ENCODE results near the gene C1S. TPM values are rescaled to one million over a fixed set of nuclear protein-coding genes. Genes with fewer than 3 reads are reported as not detected.
"Not testable (repeated sequence)": the region's sequence is repeated elsewhere in the genome, so short reads cannot be mapped to it uniquely, and the experiment has no call there.

C1S gene
- total and polyA plus RNA-seq, 9 of the 15 experiments (the other 6 are each of a cell fraction or from before 2014, with no cell fraction given) = 0.08 to 0.84 (median 0.27) TPM

- CTCF ChIA-PET (ENCODE audit: low intra/inter-chr PET ratio); in situ Hi-C loops (cut with MboI); H3K9me1 ChIP-seq (ENCODE audit: control insufficient read depth, insufficient read depth, low read length); H3K9me3 ChIP-seq (replicated peaks; ENCODE audit: control insufficient read depth, insufficient read depth, low read depth, low read length); H4K20me1 ChIP-seq (replicated peaks; ENCODE audit: control insufficient read depth, insufficient read depth, low read length); H3K79me2 ChIP-seq (ENCODE audit: control insufficient read depth, insufficient read depth, low read length); BruUV-seq (replicated peaks); H3K27me3 ChIP-seq (ENCODE audit: control insufficient read depth in 2 of 2, insufficient read depth in 2 of 2, low read length in 2 of 2); H3K9ac ChIP-seq (ENCODE audit: insufficient read depth in 1 of 2, low read depth in 2 of 2, low read length in 2 of 2); FAIRE-seq; ATAC-seq; H2AFZ ChIP-seq (ENCODE audit: low read depth, low read length); H3K27ac ChIP-seq (ENCODE audit: extremely low read depth, low read depth, low read length); H3K36me3 ChIP-seq (ENCODE audit: control insufficient read depth, insufficient read depth, low read length); H3K4me3 ChIP-seq; DNase-seq (ENCODE audit: extremely low read depth in 1 of 4, low spot score in 3 of 4); intact Hi-C loops (cut with micrococcal nuclease); H3K4me2 ChIP-seq (ENCODE audit: insufficient read depth, low read length): not testable (repeated sequence)
- H3K4me1 ChIP-seq (replicated peaks in 1 of 2; ENCODE audit: control insufficient read depth in 2 of 2, insufficient read depth in 2 of 2, low read length in 2 of 2) = peaks cover 8 to 18% of the 10 kb centered on the region in 2 experiments; a peak in 3 of 5 replicates
- POLR2A ChIA-PET = interaction anchor here (1.2 kb wide), 1 partner anchor 15 kb away, joined by 3 read pairs; no protein-coding TSS in a partner anchor
- 48% methylated on average over 2 of the region's 2 CpGs for WGBS (ENCODE audit: insufficient coverage, low coverage, missing lambda C conversion rate)
These were observed 4.8 kb upstream of the C1S start for GRCh38 chr12:7055736-7056135.

- FAIRE-seq = peak; percentile 66
- intact Hi-C loops (cut with micrococcal nuclease) (no loop called here), in situ Hi-C loops (cut with MboI) (no loop called here)
- CTCF ChIA-PET (ENCODE audit: low intra/inter-chr PET ratio) = no interaction called here
- Histone ChIP-seq H3K4me3 (no peak overlapping the region), H3K9ac (ENCODE audit: insufficient read depth in 1 of 2, low read depth in 2 of 2, low read length in 2 of 2) (peak overlapping the region in 1 of 2 experiments; percentile 38; a peak in 1 of 4 replicates), H3K27me3 (ENCODE audit: control insufficient read depth in 2 of 2, insufficient read depth in 2 of 2, low read length in 2 of 2) (no peaks in the 10 kb centered on the region), H4K20me1 (replicated peaks; ENCODE audit: control insufficient read depth, insufficient read depth, low read length) (no peaks in the 10 kb centered on the region), H3K9me1 (ENCODE audit: control insufficient read depth, insufficient read depth, low read length) (no peaks in the 10 kb centered on the region), H3K4me1 (replicated peaks in 1 of 2; ENCODE audit: control insufficient read depth in 2 of 2, insufficient read depth in 2 of 2, low read length in 2 of 2) (peaks cover 11 to 18% of the 10 kb centered on the region in 2 experiments; a peak in 3 of 5 replicates), H3K4me2 (ENCODE audit: insufficient read depth, low read length) (peak overlapping the region; percentile 32; the same call in 1 of the 2 replicates), H3K27ac (ENCODE audit: extremely low read depth, low read depth, low read length) (no peak overlapping the region), H3K36me3 (ENCODE audit: control insufficient read depth, insufficient read depth, low read length) (no peaks in the 10 kb centered on the region), H2AFZ (ENCODE audit: low read depth, low read length) (0 out of 2 replicates have a peak overlapping the region, but pooled peaks have one; percentile 12), H3K79me2 (ENCODE audit: control insufficient read depth, insufficient read depth, low read length) (no peaks in the 10 kb centered on the region), H3K9me3 (replicated peaks; ENCODE audit: control insufficient read depth, insufficient read depth, low read depth, low read length) (no peaks in the 10 kb centered on the region)
- BruUV-seq (replicated peaks) = no TSS peak
- 6% methylated on average over 2 of the region's 3 CpGs for WGBS (ENCODE audit: insufficient coverage, low coverage, missing lambda C conversion rate)
- POLR2A ChIA-PET = interaction anchor here (0.6 to 1.2 kb wide), 5 partner anchors 8 to 65 kb away, joined by 3 to 4 read pairs (median 3); no protein-coding TSS in a partner anchor
- DNase-seq (ENCODE audit: extremely low read depth in 1 of 4, low spot score in 3 of 4) = peak in 1 of 4 experiments; percentile 54
- ATAC-seq = peak; percentile 73
- TF ChIP-seq PCBP1 (IDR thresholded peaks at IDR 0.05; ENCODE audit: low read depth, low read length, poor library complexity, severe bottlenecking) (no peak), CXXC5 (CRISPR knock-in tag; IDR thresholded peaks at IDR 0.05) (peak; percentile 64), MAFG (tag; conservative IDR thresholded peaks at IDR 0.05) (no peak), SLC30A9 (CRISPR knock-in tag; IDR thresholded peaks at IDR 0.05) (no peak), ZFX (CRISPR knock-in tag; IDR thresholded peaks at IDR 0.05) (no peak), ZNF165 (CRISPR knock-in tag; IDR thresholded peaks at IDR 0.05; ENCODE audit: borderline replicate concordance) (peak; percentile 72; the same call in 1 of the 2 replicates), FOS (IDR thresholded peaks at IDR 0.05; ENCODE audit: extremely low read depth, insufficient read length) (no peak), DPF2 (IDR thresholded peaks at IDR 0.05) (no peak), FOSL1 (tag; conservative IDR thresholded peaks at IDR 0.05) (peak; percentile 62), NRF1 (conservative IDR thresholded peaks at IDR 0.05 in 1 of 2, IDR thresholded peaks at IDR 0.05 in 1 of 2) (0 out of 4 replicates have a peak, but pooled peaks of 1 of the 2 experiments have one; percentile 9), ZNF655 (CRISPR knock-in tag; IDR thresholded peaks at IDR 0.05) (no peak), NEUROD1 (IDR thresholded peaks at IDR 0.05; ENCODE audit: borderline replicate concordance, low read depth, low read length, partially characterized antibody) (no peak)
These were observed 2.2 kb upstream of the C1S start for GRCh38 chr12:7058163-7058845.

All from K562 (cell line).